Measurements from ENCODE around the gene OR52E4. TPM values are rescaled to one million over a fixed set of nuclear protein-coding genes. Genes with fewer than 3 reads are reported as not detected.

Gene OR52E4
- not detected for polyA plus RNA-seq (ENCODE audit: insufficient read length in 3 of 3)
- long read RNA-seq, donor 1 = 0 reads
- long read RNA-seq, donor 2 = 0 reads
- long read RNA-seq, donor 3 = 0 reads
- long read RNA-seq, donor 4 = 0 reads
- long read RNA-seq, donor 5 = 0 reads
- long read RNA-seq, donor 6 = 0 reads
- long read RNA-seq, donor 7, partial matches to known transcripts = 0 of 1 reads
- long read RNA-seq, donor 7, other reads (novel, unspliced or antisense) = 0 of 1 reads
- long read RNA-seq, donor 8 = 0 reads
- long read RNA-seq, donor 9 = 0 reads
- long read RNA-seq, donor 10 = 0 reads
- long read RNA-seq, donor 11 = 0 reads
- long read RNA-seq, donor 12 = 0 reads
- long read RNA-seq, donor 13 = 0 reads
- long read RNA-seq, donor 14 = 0 reads
- long read RNA-seq, donor 15 = 0 reads
- long read RNA-seq, donor 16 = 0 reads

GRCh38 chr11:5880329-5880728 is at the start of gene OR52E4:
Gene OR52E4 (plus strand): TSS chr11:5880629. CDS start chr11:5884293, 3,664 bp downstream.
- no peak for DNase-seq

DNA sequence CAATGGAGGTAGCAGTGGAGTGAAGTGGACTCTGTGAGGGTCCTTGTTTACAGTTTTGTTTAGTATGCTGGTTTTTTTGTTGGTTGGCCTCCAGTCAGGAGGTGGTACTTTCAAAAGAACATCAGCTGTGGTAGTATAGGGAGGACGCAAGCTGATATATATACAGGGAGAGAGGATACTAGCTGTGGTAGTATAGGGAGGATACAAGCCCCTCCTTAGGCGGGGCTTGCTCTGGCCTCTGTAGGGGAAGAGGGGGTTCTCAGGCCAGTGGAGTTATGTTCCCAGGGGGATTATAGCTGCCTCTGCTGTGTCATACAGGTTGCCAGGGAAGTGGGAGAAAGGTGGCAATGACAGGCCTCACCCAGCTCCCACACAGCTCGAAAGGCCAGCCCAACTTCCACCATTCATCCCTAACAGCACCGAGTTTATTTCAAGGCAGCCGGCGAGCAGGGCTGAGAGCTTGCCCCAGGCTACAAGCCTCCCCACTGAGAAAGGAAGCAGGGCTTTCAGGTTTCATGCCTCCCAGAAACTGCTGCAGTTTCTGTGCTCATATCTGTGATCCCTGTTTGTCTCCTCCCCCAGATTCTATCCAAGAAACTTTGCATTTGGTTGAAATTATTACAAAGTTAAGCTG is 49.1 kb upstream of the OR52E4 start:
- DNase-seq = no peak

DNA sequence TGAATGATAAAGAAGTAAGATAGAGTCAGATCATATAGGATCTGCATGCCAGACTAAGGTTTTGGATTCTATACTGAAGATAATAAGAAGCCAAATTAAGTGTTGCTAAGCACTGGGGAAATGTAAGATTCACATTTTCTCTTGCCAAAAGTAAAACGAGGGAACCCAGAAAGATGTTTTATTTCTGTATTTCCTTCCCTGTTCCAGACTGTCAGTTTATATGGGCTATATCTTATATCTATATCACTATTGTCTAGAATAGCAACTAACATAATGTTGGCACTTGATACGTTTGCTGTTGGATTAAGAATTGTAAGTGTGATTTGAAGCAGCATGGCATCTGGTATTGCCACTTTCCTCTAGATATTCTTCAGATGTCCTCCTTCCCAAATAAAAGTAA is 47.0 kb upstream of the OR52E4 start:
- no peak for DNase-seq

DNA sequence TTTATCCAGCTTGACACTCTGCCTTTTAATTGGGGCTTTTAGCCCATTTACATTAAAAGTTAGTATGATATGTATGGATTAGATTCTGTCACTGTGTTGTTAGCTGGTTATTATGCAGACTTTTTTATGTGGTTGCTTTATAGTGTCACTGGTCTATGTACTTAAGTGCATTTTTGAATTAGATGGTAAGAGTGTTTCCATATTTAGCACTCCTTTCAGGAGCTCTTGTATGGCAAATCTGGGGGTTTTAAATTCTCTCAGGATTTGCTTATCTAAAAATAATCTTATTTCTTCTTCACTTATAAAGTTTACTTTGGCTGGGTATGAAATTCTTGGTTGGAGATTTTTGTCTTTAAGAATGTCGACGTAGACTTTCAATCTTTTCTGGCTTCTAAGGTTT is 42.7 kb upstream of the OR52E4 start:
- no peak for DNase-seq

GRCh38 chr11:5841797-5842196 is 38.6 kb upstream of the OR52E4 start, which contains the start of gene OR52E6:
Gene OR52E6 (minus strand): TSS chr11:5841897. CDS start chr11:5841897, 0 bp downstream.
- no peak for DNase-seq

GRCh38 chr11:5846701-5847100 is 33.7 kb upstream of the OR52E4 start:
- no peak for DNase-seq

GRCh38 chr11:5847711-5848110 is 32.7 kb upstream of the OR52E4 start:
- DNase-seq = no peak

DNA sequence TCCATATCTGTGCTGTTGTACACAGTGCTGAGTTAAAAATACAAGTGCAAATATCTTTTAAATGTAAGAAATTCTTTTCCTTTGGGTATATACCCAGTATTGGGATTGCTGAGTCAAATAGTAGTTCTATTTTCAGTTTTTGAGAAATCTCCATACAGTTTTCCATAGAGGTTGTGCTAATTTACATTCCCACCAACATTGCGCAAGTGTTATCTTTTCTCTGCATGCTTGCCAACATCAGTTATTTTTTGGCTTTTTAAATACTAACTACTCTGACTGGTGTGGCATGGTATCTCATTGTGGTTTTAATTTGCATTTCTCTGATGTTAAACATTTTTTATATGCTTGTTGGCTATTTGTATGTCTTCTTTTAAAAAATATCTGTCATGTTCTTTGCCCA is 29.4 kb upstream of the OR52E4 start:
- DNase-seq = no peak

GRCh38 chr11:5857590-5857989 is 22.8 kb upstream of the OR52E4 start, which contains the start of gene OR52E8:
Gene OR52E8 (minus strand): TSS chr11:5857690. CDS start chr11:5857690, 0 bp downstream.
- no peak for DNase-seq

- DNase-seq = no peak
Observed at GRCh38 chr11:5865826-5866225, 14.6 kb upstream of the OR52E4 start.

GRCh38 chr11:5878564-5878963 is 1.9 kb upstream of the OR52E4 start:
- DNase-seq = no peak

DNA sequence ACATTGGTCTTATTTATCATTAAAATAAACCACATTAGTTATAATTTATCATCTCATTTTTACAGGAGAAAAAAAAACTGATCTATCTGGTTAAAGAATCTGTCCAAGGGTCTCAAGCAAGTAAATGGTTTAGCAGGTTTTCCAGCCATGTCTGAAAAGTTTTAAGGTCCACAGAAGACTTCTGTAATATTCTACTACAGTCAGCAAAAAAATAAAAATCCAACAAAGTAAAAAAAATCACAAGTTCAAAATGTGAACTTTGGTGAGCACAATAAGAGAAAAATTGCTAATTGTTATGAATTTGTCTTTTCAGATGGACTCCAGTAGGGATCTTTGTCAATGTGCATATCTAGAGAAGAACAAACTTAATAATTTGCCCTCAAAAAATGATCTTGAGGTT is 1.3 kb downstream of the OR52E4 start:
- DNase-seq = no peak

DNA sequence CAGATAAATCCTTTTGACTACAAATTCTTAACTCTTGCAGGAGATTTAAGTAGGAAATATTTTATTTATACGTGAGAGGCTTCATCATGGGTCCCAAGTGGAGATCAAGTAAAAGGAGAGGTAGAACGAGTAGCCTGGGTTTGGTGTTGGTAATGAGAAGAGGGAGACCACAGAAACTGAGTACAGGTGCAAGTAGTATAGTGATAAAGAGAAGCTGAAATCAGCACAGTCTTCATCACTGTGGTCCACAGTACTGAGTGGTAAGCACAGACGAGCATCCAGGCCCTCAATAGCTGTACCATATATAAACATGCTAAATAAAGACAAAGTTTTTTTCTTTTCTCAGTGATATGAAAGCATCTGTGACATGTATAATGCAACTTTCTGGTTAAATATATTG is 6.7 kb downstream of the OR52E4 start:
- no peak for DNase-seq

- DNase-seq = no peak
Observed at GRCh38 chr11:5887661-5888060, 7.2 kb downstream of the OR52E4 start.

DNA sequence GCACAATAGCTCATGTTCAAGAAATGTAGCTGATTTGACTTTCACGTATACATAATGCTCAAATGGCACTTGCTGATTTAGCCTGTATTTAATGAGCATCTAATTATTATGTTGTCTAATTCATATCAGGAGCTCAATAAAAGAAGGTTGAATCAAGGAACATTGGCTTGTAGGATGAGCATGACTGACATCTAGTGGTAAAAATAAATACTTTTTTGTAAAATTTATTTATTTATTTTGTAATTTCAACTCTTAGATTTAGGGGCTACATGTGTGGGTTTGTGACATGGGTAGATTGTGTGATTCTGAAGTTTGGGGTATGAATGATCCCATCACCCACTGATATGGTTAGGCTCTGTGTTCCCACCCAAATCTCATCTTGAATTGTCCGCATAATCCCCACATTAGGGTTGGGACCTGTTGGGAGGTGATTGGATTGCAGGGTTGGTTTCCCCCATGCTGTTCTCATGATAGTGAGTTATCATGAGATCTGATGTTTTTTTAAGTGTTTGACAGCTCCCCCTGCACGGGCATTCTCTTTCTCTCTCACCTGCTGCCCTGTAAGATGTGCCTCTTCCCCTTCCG is 10.9 kb downstream of the OR52E4 start:
- no peak for DNase-seq

DNA sequence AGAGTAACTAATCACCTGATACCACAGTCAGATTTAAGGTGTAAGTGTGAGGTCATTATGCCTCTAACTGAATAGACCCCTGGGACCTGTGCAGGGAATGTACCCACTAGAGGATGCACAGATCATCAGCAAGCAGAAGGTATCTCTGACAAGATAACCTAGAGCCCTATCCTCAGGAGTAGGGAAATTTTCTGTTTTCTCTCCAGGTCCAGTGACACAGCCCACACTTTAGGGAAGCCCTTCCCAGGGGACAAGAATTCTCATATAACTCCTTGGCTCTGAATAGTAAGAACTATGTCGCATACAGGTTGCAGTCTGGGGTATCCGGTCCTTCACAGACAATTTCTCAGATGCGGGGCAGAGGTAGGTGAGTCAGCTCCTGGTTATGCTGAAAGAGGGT is 12.5 kb downstream of the OR52E4 start, which contains the start of gene OR52E5:
Gene OR52E5, plus strand, starts transcription at position 301 of the 400 bp plus-strand sequence. CDS start 7,569 bp downstream, outside the sequence.
- no peak for DNase-seq

GRCh38 chr11:5899534-5899933 is 19.1 kb downstream of the OR52E4 start:
- DNase-seq = no peak

GRCh38 chr11:5910540-5910939 is 30.1 kb downstream of the OR52E4 start:
- DNase-seq = no peak

DNA sequence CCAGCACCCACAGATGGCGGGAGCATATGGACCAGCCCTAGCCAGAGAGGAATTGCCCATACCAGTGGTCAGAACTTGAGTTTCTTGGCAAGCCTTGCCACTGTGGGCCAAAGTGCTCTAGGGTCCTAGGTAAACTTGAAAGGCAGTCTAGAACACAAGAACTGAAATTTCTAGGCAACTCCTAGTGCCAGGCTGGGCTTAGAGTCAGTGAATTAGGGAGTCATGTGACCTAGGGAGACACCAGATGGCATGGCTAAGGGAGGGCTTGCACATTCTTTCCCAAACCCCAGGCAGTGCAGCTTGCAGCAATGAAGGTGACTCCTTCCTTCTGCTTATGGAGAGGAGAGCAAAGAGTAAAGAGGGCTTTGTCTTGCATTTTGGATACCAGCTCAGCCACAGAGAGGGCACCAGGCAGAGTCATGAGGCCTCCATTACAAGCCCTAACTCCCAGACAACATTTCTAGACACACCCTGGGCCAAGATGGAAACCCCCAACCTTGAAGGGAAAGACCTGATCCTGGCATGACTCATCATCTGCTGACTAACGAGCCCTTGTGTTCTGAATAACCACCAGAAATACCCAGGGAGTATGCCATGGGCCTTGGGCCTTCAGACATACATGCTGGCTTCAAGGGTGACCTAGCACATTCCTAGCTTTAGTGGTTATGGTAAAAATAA is 42.5 kb downstream of the OR52E4 start:
- DNase-seq = no peak

DNA sequence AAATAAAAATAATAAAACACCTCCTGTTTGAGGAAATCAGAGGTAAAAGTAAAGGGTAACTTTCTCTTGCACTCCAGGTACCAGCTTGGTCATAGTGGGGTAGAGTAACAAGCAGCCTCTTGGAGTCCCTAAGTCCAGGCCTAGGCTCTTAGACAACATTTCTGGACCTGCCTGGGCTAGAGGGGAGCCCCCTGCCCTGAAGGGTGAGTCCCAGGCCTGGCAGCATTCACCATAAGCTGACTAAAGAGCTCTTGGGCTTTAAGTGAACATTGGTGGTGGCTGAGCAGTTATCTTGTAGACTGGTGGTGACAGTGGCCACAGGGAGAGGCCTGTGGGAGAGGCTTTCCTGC is 43.0 kb downstream of the OR52E4 start:
- no peak for DNase-seq

- DNase-seq = no peak
Observed at GRCh38 chr11:5923794-5924193, 43.4 kb downstream of the OR52E4 start.

- no peak for DNase-seq
Observed at GRCh38 chr11:5928271-5928670, 47.8 kb downstream of the OR52E4 start.
